Upper lobe of right lung (tissue), 1 donor: ENCODE results near the gene NEURL4. TPM values are rescaled to one million over a fixed set of nuclear protein-coding genes. Genes with fewer than 3 reads are reported as not detected.
A peak's percentile ranks its signal among the peaks of the same experiment; 100 is the strongest.

Experiments used
- ATAC-seq: fragments of 200-7000 bp; cut with Tn5 transposase; one replicate; pipeline ENCODE4 v1.9.1; 2020; ENCODE audit warnings: mild to moderate bottlenecking, moderate library complexity
- DNase-seq: peaks from one replicate; pipeline ENCODE4 v3.0.0-alpha.2; 2020
- H3K27ac ChIP-seq: fragments of 200-600 bp; one replicate; pipeline ENCODE4 v1.8.0; 2022
- H3K27me3 ChIP-seq: fragments of 200-600 bp; one replicate; pipeline ENCODE4 v1.8.0; 2022; ENCODE audit warnings: mild to moderate bottlenecking
- H3K36me3 ChIP-seq: fragments of 200-600 bp; one replicate; pipeline ENCODE4 v1.8.0; 2022
- H3K4me1 ChIP-seq: fragments of 200-600 bp; one replicate; pipeline ENCODE4 v1.8.0; 2022
- H3K4me3 ChIP-seq: fragments of 200-600 bp; one replicate; pipeline ENCODE4 v1.8.0; 2022; ENCODE audit warnings: mild to moderate bottlenecking
- H3K9me3 ChIP-seq: fragments of 200-600 bp; one replicate; pipeline ENCODE4 v1.8.0; 2022
- intact Hi-C: fragments of 100-400 bp; cut with DNase I; formaldehyde crosslinking; loops from one replicate; pipeline ENCODE4 v1.11.0; 2022
- total RNA-seq: library from RNA; stranded (reverse); fragmentation: NEBNext Ultra II Directional; extraction: Animal tissue kit (Norgen Biotek cat#: 25700); gene quantifications from one replicate; pipeline ENCODE4 v1.2.1, GENCODE V29; 2021
- TF ChIP-seq, protein P1 (sequence below): fragments of 200-600 bp; IDR thresholded peaks from one replicate; pipeline ENCODE4 v1.8.0; 2022; ENCODE audit warnings: antibody characterized with exemption
- donor health status: DM: no; HTN: yes; CAD: no; lungs with severe emphysema.

NEURL4 gene
- total RNA-seq, 1 donor from 2014 or later, result 37.6 TPM

DNA sequence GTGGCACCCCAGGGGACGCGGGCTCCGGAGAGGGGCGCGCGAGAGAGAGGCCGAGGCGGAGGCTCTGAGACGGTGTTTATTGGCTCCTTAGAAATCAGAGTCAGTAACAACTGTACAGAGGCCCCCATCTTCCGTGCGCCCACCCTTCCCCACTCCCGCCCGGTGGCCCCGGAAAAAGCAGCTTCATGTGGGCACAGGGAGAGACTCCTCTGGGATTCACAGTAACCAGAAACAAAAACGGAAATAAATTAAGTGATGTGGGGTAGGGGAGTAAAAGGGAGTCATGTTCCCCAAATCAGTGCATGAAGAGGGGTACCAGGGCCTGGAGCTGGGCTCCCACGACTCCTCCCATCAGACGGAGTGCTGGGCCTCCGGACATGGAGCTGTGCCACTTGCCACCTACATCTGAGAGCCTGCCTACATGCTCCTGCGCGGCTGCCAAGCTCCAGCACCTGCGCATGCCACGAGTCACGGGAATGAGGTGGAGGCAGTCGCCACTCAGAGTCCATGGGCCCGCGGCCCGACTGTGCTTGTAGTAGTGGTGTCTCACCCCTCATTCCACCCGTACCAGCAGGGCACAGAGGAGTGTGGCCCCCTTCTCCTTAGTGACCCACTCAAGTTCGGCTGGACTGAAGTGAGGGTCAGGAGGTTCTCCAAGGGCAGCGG is 13.4 kb downstream of the NEURL4 start:
- TF ChIP-seq, protein P1, sequence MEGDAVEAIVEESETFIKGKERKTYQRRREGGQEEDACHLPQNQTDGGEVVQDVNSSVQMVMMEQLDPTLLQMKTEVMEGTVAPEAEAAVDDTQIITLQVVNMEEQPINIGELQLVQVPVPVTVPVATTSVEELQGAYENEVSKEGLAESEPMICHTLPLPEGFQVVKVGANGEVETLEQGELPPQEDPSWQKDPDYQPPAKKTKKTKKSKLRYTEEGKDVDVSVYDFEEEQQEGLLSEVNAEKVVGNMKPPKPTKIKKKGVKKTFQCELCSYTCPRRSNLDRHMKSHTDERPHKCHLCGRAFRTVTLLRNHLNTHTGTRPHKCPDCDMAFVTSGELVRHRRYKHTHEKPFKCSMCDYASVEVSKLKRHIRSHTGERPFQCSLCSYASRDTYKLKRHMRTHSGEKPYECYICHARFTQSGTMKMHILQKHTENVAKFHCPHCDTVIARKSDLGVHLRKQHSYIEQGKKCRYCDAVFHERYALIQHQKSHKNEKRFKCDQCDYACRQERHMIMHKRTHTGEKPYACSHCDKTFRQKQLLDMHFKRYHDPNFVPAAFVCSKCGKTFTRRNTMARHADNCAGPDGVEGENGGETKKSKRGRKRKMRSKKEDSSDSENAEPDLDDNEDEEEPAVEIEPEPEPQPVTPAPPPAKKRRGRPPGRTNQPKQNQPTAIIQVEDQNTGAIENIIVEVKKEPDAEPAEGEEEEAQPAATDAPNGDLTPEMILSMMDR, result no peak
- H3K27ac ChIP-seq, result peak overlapping the region; percentile 98
- ATAC-seq, result peak; percentile 4
- DNase-seq, result peak; percentile 75
- no peaks in the 10 kb centered on the region for H3K27me3 ChIP-seq
- intact Hi-C loops, result no loop called here
- peaks cover 64% of the 10 kb centered on the region for H3K36me3 ChIP-seq
- H3K4me1 ChIP-seq, result peaks cover 19% of the 10 kb centered on the region
- no peaks in the 10 kb centered on the region for H3K9me3 ChIP-seq
- H3K4me3 ChIP-seq, result peak overlapping the region; percentile 90

DNA sequence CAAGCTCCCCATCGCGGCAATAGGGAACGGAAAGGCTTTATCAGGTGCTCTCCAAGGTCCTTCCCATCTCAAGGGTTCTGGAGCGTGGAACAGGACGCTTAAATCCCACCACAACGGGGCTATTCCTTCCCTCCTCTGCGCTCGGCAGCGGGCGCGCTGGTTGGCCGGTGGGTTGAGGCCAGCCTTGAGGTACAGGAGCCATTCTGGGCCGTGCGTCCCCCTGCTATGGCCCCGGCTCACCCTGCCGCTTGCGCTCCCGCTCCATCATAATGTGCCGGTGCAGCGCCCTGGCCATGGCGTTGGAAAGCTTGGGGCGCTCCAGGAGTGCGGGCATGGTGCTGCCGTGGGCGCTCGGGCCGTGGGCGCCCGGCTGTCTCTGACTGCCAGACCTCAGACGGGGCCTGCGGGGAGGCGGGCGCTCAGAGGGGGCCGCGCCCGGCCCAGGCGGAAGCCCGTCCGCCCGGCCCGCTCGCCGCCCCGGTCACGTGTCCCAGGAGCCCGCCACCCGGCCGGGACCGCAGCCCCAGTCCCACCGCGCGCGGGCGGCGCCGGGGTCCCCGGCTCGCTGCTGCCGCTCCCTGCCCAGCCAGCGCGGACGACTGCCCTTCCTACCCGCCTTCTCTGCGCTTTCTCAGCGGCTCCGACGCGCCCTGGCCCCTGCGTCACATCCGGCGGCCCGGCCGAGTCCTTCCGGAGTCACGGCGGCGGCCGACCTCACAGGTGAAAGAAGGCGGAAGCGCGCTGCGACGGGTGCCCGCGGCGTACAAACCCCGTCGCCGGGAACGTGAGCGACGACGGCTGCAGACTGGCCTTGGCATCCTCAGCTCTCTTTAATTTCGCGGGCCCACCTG is 14.2 kb downstream of the NEURL4 start, which contains the start of gene GPS2:
GPS2 (minus strand) TSS at position 642 of the 851 bp plus-strand sequence; CDS start at position 334, 308 bp downstream.
- ATAC-seq, result peak; percentile 93
- H3K27me3 ChIP-seq, result no peaks in the 10 kb centered on the region

DNA sequence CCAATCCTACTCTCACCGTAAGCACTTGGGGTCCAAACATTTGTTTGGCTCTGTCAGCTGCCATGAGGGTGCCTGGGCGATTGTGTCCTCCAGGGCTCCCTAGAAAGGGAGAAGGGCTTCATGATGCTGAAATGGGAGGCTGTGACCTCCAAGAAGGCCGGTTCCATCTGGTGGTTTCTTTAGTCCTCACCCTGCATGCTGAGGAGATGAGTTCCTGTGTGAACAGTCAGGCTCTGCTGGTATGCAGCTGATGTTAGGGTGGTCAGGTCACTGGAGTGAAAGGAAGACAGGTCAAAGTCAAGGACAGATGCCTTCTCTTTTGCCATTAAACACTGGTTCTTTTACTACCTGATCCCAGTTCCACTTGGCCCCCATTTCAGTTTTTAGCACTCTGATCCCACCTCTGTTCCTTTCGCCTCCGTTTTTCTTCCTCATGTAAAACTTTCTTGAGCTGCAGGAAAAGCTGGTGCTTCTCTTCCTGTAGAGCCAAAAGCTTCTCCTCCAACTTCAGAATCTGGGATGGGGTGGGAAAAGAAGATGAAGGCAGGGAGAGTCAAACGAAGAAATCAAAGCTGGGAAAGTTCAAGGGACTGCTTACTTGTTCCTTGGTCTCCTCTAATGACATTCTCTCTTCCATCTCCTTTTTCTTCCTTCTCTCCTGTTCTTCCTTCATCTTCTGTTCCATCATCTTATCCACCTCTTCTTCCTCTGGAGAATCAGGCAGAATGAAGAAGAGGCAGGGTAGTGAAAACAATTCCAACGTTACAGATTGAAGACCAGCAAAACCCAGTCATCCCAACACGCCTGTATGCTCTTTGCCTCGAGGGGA is 15.0 kb downstream of the NEURL4 start:
- peak overlapping the region; percentile 98 for H3K27ac ChIP-seq
- intact Hi-C loops, result no loop called here

More for the DNA sequence above, 14.2 kb downstream of the NEURL4 start, which contains the start of gene GPS2:
- H3K4me1 ChIP-seq, result peaks cover 24% of the 10 kb centered on the region
- H3K9me3 ChIP-seq, result no peaks in the 10 kb centered on the region
- intact Hi-C loops, result no loop called here
- TF ChIP-seq, protein P1, result no peak
- H3K4me3 ChIP-seq, result peak within 1 kb of the TSS; percentile 90
- H3K27ac ChIP-seq, result peak within 1 kb of the TSS; percentile 98
- H3K36me3 ChIP-seq, result peaks cover 65% of the 10 kb centered on the region
- peak; percentile 97 for DNase-seq

DNA sequence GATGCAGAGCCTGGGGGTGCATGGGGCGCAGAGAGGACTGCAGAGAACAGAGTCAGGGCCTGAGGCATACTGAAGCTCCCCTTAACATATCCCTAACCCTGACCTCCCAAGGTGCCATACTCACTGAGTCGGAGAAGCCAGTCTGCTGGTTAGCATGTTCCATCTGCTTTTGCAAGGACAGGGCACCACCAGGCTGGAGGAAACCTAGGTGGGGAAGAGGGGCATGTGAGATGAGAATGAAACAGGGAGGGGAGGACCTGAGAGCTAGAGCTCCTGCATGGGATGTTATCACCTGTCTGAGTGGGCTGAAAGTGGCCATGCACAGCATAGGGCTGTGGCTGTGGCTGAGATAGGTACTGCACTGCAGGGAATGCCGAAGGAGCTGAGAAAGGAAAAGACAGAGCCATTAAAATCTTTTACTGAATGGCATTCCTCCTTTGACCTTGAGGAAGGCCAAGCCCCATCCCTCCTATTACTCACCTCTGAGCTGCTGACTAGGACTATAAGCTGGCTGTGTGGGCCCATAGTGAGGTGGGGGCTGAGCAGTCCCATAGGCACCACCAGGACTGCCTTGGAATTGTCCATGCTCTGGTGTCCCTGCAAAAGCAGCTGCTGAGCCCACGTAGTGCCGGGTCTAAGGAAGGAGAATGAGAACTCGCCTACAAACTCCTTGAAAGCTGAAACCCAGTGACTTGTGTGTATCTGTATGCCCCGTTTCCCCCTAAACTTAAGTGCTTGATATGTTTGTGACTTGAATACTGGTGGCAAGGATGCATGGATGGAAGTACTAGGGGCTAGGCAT is 15.8 kb downstream of the NEURL4 start:
- ATAC-seq, result no peak
- Histone ChIP-seq H3K36me3 (peaks cover 63% of the 10 kb centered on the region), H3K4me3 (no peak overlapping the region), H3K27me3 (no peaks in the 10 kb centered on the region), H3K4me1 (peaks cover 36% of the 10 kb centered on the region), H3K27ac (no peak overlapping the region), H3K9me3 (no peaks in the 10 kb centered on the region)
- intact Hi-C loops, result no loop called here
- no peak for DNase-seq
- TF ChIP-seq, protein P1, result no peak

More for the DNA sequence above, 15.0 kb downstream of the NEURL4 start:
- ATAC-seq (no peak), DNase-seq (no peak)
- Histone ChIP-seq H3K9me3 (no peaks in the 10 kb centered on the region), H3K4me3 (peak overlapping the region; percentile 90), H3K27me3 (no peaks in the 10 kb centered on the region), H3K36me3 (peaks cover 71% of the 10 kb centered on the region), H3K4me1 (peaks cover 33% of the 10 kb centered on the region)
- TF ChIP-seq, protein P1, result no peak
